ENCODE data around the gene HRH1.
"Not testable (repeated sequence)": the region's sequence is repeated elsewhere in the genome, so short reads cannot be mapped to it uniquely, and the experiment has no call there.

DNA sequence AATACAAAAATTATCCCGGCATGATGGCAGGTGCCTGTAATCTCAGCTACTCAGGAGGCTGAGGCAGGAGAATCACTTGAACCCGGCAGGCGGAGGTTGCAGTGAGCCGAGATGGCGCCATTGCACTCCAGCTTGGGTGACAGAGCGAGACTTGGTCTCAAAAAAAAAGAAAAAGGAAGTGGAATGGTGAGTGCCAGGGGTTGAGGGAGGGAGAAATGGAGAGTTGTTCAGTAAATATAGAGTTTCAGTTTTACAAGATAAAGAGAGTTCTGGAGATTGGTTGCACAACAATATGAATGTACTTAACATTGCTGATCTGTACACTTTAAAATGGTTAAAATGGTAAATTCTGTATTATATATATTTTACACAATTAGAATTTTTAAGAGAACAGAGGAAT lies 63.1 kb downstream of the HRH1 start:
- TF ChIP-seq, protein P1, sequence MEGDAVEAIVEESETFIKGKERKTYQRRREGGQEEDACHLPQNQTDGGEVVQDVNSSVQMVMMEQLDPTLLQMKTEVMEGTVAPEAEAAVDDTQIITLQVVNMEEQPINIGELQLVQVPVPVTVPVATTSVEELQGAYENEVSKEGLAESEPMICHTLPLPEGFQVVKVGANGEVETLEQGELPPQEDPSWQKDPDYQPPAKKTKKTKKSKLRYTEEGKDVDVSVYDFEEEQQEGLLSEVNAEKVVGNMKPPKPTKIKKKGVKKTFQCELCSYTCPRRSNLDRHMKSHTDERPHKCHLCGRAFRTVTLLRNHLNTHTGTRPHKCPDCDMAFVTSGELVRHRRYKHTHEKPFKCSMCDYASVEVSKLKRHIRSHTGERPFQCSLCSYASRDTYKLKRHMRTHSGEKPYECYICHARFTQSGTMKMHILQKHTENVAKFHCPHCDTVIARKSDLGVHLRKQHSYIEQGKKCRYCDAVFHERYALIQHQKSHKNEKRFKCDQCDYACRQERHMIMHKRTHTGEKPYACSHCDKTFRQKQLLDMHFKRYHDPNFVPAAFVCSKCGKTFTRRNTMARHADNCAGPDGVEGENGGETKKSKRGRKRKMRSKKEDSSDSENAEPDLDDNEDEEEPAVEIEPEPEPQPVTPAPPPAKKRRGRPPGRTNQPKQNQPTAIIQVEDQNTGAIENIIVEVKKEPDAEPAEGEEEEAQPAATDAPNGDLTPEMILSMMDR (IDR thresholded peaks at IDR 0.05): not testable (repeated sequence)
- not testable (repeated sequence) for TF ChIP-seq POLR2A (IDR thresholded peaks at IDR 0.05)

Measured in uterus (tissue), 2 donors.